C4-2B (cell line): ENCODE data around the gene GUCY2F.

Experiments used
- CTCF ChIP-seq: fragments of 450-650 bp; conservative IDR thresholded peaks from 2 replicates; pipeline ENCODE4 v1.5.1; 2017; ENCODE audit warnings: mild to moderate bottlenecking
- ZFX ChIP-seq: fragments of 450-650 bp; IDR thresholded peaks from 2 replicates; pipeline ENCODE4 v1.6.1; 2017

- TF ChIP-seq ZFX: no peak
- no peak for TF ChIP-seq CTCF
Measured at GRCh38 chrX:109373468-109373867, 108.4 kb downstream of the GUCY2F start.
